Kasumi-1 (cell line): Measurements from ENCODE around the gene KRTAP10-12.
"Not testable (repeated sequence)": the region's sequence is repeated elsewhere in the genome, so short reads cannot be mapped to it uniquely, and the experiment has no call there.

Source experiments
- DNase-seq, 2 experiments: peaks; one replicate each; lab custom pipeline; 2025; lab: John Stamatoyannopoulos, UW

Gene KRTAP10-12, protein sequence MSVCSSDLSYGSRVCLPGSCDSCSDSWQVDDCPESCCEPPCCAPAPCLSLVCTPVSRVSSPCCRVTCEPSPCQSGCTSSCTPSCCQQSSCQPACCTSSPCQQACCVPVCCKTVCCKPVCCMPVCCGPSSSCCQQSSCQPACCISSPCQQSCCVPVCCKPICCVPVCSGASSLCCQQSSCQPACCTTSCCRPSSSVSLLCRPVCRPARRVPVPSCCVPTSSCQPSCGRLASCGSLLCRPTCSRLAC

DNA sequence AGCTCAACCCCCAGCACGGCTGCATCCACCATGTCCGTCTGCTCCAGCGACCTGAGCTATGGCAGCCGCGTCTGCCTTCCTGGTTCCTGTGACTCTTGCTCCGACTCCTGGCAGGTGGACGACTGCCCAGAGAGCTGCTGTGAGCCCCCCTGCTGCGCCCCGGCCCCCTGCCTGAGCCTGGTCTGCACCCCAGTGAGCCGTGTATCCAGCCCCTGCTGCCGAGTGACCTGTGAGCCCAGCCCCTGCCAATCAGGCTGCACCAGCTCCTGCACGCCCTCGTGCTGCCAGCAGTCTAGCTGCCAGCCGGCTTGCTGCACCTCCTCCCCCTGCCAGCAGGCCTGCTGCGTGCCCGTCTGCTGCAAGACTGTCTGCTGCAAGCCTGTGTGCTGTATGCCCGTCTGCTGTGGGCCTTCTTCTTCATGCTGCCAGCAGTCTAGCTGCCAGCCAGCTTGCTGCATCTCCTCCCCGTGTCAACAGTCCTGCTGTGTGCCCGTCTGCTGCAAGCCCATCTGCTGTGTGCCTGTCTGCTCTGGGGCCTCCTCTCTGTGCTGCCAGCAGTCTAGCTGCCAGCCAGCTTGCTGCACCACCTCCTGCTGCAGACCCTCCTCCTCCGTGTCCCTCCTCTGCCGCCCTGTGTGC lies at the start of gene KRTAP10-12:
Gene KRTAP10-12, plus strand, starts transcription at position 1 of the 639 bp plus-strand sequence. Its CDS starts 30 bp downstream, at position 31.
- DNase-seq = not testable (repeated sequence)

DNA sequence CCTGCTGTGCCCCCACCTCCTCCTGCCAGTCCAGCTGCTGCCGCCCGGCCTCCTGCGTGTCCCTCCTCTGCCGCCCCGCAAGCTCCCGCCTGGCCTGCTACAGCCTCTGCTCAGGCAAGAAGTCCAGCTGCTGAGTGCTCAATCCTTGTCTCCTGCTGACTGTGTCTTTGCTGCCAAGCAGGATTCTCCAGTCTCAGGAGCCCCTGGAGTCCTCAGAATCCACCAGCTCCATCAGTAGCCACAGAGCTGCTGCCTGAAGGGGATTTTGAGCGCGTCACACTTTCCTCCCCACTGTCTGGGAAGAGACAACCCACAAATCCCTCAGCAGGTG lies 49.8 kb upstream of the KRTAP10-12 start:
- no peak for DNase-seq

DNA sequence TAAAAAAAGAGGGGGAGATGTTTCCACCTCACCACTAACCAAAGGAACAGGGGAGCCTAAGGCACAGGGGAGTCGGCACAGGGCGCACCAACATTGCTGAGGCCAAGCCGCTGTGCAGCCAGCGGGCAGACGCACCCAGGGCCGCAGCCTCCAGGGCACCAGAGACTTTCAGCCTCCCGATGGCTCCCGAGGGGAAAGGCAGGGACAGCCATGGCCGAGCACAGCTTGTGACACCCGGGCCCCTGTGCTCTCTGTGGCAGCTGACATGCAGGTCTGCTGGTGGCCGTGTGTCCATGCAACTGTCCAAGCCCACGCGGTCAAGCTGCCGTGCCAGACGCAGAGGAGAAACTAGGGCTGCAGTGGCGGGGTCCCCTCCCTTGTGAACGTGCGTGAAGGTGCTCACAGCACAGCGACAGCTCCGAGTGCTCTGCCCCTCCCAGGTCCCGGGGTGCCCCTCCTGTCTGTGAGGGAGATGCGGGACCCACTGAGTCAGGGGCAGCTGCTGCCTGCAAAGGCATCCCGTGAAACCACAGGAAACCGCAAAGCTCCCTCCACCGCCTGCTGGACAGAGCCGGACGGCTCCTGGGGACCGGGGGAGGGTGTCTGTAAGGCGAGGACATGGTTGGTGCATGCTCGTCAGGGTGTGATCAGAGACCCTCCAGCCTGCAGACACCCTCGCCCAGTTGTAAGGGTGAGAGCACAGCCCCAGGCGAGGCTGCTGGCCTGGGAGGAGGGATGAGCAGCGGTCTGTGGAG lies 48.2 kb upstream of the KRTAP10-12 start:
- no peak for DNase-seq

DNA sequence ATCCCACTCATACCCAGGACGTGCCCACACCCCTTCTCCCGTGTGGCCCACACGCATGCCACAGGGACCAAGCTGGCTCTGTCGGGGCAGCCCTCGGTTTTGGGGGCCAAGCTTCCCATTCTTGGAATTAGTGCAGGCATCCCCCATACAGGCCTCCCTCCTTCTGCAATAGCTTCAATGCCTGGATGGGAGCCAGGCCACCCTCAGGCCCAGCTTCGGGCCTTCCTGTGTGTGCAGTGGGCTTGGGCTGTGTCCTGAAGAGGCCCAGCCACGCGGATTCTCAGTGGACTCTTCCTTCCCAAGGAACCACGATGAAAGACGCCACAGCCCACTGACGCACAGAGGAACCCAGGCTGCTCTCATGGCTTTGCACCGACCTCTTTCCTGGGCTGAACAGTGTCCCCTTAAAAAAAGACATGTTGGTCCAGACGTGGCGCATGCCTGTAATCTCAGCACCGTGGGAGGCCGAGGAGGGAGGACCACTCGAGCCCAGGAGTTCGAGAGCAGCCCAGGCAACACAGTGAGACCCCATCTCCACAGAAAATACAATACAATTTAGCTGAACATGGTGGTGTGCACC lies 47.4 kb upstream of the KRTAP10-12 start:
- DNase-seq = no peak

DNA sequence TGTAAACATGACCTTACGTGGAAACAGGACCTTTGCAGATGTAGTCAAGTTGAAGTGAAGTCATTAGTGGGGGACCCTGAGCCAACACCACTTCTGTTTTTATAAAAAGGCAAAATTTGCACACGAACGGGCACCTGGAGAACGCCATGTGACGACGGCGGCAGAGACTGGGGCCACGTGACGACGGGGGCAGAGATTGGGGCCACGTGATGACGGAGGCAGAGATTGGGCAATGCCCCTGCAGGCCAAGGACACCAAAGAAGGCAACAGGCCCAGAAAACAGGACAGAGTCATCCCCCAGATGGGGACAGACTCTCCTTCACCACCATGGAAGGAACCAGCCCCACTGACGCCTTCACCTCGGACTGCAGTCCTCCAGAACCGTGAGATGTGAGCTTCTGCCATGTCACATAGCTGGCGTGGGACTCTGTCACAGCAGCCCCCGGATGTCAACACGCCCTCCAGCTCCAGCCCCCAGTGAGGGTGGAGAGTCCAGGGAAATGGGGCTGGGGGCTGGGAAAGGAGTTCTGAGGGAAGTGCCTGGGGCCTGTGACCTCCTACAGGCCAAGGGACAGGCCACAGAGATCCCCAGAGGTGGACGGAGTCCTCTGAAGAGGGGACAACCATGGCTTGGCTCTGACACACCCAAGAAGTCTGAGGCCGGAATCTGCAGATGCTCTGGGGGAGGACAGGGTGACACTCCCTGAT lies 46.6 kb upstream of the KRTAP10-12 start:
- no peak for DNase-seq

DNA sequence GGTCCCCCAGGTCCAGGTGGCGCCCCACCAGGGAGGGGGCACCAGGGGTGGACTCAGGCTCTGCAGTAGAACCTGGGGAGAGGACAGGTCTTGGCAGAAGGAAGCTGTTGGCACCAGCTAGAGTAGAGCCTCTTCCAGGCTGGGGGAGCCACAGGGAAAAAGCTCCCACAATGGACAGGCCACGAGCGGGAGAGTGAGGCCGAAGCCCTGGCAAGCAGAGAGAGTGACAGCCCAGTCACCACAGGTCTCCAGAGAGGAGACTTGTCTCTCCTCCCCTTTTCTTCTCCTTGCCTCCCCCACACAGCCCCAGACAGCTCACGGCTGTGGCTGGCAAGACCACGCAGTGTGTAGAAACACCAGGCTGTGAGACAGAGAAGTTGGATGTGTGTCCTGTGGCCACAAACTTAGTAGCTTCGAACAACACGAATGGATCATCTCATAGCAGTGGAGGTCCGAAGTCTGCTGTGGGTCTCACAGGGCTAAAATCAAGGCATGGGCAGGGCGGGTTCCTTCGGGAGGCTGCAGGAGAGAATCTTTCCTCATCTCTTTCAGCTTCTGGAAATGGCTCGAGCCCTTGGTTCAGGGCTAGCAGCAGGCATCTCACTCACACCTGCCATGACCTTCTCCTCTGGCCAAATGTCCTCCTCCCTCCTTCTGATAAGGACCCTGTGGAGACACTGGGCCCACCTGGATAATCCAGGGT lies 45.8 kb upstream of the KRTAP10-12 start:
- no peak for DNase-seq

DNA sequence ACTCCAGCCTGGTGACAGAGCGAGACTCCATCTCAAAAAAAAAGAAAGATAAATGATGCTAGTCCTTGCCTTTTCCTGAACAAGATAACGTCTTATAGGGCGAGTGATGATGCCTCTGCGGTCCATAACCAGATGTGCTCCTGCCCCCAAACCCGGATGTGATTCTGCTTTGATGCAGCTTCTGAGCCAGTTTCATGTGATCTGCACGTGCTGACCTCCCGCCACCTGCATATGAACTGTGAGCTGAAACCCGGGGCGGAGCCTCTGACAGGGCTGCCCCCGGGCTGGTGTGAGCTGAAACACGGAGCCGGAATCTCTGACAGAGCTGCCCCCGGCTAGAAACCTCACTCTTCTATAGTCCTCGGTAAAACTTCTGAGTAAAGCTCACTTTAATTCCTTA lies 43.8 kb upstream of the KRTAP10-12 start:
- no peak for DNase-seq

DNA sequence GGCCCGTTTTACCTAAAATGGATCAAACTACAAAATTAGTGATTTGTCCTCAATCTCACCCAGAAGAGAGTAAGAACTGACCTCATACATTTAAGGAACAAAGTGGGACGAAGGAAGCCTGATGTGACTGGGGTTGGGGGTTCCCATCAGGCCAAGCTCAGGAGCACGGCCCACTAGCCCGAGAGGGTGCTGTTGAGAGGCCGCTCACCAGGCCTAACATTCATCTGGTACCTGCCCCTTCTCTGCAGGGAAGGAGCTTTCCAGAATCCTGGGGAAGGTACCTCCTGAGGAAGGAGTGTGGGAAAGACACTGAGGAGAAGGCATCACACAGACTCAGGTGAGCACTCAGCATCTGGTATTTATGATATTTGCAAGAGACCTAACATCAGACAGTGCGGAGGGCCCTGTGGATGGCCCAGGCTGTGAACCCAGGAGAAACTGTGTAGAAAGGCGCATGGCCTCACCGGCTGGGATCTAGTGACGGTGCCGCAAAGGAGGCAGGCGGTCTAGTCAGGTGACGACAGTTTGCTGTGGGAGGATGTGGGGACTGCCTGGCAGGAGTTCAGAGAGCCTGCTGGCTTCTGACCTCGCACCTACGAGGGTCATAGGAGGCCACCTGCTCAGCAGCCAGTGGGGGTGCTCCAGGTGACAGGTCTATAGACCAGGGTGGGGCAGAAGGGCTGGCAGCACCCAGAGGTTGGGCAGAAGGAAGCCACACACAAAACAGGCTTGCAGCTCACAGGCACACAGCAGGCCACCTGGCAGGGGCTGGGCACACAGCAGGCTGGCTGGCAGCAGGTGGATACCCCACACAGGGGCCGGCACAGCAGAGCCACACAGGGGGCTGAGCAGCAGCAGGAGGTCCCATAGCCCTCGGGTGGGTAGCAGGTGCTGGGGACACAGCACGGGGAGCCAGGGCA lies 43.1 kb upstream of the KRTAP10-12 start:
- DNase-seq = no peak

DNA sequence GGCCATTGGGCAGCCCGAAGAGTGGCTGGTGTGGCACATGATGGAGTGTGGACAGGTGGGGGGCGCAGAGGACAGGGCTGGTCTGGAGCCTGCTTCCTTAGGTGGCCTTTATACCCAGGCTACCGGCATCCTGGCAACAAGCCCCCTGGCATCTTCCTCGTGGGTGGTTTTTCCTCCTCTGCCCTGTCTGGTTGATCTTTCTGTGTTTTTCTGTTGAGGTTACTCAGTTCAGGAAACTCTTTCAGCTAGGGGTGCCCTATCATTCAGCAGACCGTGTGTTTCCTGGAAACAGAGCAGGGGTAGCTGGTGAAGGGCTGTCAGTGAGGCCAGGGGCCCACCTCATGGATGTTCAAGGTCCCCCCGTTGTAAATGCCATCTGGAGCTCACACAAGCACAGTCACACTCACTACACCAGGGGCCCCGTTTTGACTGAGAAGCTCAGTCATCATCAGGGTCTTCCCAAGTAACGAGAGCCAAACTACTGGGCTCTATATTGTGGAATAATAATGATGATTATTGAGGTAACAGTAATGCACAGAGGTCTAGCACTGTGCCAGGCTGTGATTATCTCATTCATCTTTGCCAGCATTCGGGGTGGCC lies 42.3 kb upstream of the KRTAP10-12 start, which contains the start of gene KRTAP12-4:
Gene KRTAP12-4, minus strand, starts transcription at position 84 of the 600 bp plus-strand sequence. Its CDS starts 45 bp downstream, at position 39.
- DNase-seq = no peak

DNA sequence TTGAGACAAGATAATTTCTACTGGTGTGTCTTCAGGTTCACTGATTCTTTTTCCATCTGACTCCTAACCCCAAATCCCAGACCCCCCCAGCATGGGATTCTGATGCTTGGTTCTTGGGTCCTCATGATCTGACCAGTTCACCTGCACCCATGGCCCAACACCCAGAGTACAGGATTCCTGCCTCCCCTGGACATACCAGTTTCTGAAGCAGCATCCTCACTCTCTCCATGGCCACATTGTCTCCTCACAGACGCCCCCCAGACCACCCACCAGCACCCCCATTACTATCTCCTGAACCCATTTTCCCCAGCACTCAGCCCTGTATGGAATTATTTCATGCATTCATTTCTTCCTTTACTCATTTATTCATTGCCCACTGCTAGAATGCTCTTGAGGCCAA lies 40.1 kb upstream of the KRTAP10-12 start:
- DNase-seq = no peak

DNA sequence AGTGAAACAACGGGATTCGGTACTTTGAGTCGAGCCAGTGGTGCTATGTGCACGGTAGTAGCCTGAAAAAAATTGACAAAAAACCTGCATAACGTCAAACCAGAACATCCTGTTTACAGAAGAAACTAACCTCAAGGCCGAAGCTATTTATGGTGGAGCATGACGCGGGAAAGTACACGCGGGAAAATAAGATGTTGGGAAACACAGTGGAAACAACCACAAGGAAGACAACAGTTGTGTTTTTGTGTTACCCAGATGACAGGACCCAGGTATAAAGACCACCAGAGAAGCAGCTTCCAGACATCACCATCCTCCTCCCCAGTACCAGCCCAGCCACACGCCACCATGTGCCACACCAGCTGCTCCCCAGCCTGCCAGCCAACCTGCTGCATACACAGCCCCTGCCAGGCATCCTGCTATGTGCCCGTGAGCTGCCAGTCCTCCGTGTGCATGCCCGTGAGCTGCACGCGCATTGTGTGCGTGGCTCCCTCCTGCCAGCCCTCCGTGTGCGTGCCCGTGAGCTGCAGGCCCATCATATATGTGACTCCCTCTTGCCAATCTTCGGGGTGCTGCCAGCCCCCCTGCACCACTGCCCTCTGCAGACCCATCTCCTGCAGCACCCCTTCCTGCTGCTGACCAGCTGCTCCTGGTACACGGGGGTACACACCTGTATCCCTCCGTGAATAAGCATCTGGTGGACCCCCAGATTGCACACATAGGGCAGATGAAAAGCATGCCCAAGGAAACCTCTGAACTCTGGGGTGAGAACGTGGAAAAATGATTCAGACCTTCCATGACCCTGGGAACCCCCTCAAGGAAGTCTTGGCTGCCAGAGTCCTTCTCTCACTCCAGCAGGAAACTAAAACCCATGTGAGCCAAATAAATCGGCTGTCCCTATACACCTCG lies 39.1 kb upstream of the KRTAP10-12 start, which contains the start of gene KRTAP12-3:
Gene KRTAP12-3, plus strand, starts transcription at position 298 of the 906 bp plus-strand sequence. Its CDS starts 48 bp downstream, at position 346.
- no peak for DNase-seq

DNA sequence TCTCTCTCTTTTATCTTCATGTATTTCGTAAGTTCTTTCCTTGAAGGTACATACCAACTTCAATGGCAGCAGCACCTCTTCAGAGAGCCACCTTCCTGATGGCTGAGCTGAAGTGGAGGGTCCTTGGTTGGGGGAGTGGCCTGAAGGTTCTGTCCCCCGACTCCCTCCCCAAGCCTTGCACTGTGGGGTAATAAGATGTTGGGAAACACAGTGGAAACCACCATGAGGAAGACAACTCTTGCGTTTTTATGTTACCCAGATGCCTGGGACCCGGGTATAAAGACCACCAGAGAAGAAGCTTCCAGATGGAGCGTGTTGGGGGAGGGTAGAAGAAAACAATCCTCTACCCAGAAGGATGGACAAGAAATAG lies 38.4 kb upstream of the KRTAP10-12 start:
- DNase-seq = no peak

DNA sequence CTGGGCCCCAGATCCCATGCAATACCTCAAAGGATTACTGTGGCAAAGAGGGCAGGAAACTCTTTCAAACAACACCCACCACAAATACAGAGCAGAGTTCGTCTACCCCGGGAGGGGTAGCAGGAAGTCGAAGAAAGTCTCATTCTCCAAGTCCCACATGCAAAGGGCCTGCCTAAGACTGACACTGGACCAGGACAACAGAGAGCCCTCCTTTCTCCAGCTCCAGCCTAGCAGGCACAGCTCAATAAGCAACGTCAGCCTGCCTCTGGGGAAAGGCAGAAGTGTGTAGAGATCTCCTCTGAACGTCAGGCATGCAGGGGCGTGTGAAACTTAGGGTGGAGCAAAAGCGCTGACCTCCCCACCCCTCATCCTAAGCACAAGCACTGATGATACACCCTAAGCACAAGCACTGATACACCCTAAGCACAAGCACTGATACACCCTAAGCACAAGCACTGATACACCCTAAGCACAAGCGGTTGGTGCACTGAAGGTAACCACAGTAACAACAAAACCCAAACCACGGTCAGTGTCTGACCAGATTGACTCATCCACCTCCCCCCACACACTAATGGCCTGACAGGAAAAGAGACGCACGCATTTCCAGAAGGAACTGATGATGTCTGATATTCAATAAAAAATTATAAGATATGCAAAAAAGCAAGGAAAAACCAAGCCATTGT lies 37.9 kb upstream of the KRTAP10-12 start:
- DNase-seq = no peak

DNA sequence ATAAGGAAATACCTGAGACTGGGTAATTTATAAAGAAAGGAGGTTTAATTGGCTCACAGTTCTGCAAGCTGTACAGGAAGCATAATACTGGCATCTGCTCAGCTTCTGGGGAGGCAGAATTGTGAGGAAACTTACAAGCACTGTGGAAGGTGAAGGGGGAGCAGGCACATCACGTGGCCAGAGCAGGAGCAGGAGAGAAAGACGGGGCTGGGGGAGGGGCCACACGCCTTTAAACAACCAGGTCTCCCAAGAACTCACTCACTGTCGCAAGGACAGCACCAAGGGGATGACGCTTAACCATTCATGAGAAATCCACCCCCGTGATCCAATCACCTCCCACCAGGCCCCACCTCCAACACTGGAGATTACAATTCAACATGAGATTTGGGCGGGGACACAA lies 35.4 kb upstream of the KRTAP10-12 start:
- DNase-seq = not testable (repeated sequence)

DNA sequence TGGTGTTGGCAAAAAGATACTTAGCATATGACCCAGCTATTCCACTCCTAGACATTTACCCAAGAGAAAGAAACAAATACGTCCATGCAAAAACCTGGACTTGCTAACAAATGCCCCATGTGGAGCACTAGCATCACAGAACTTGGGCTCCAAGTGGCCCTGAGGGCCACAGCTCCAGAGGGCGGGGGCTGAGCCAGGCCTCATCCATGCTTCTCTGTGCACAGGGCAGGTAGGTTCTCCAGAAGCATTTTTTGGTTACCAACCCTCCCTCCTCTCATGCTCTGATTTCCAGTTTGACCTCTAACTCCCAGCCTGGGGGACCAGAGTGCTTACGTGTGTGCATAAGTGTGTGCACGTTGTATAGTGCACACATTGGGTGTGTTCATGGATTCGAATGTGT lies 32.3 kb upstream of the KRTAP10-12 start:
- no peak for DNase-seq

DNA sequence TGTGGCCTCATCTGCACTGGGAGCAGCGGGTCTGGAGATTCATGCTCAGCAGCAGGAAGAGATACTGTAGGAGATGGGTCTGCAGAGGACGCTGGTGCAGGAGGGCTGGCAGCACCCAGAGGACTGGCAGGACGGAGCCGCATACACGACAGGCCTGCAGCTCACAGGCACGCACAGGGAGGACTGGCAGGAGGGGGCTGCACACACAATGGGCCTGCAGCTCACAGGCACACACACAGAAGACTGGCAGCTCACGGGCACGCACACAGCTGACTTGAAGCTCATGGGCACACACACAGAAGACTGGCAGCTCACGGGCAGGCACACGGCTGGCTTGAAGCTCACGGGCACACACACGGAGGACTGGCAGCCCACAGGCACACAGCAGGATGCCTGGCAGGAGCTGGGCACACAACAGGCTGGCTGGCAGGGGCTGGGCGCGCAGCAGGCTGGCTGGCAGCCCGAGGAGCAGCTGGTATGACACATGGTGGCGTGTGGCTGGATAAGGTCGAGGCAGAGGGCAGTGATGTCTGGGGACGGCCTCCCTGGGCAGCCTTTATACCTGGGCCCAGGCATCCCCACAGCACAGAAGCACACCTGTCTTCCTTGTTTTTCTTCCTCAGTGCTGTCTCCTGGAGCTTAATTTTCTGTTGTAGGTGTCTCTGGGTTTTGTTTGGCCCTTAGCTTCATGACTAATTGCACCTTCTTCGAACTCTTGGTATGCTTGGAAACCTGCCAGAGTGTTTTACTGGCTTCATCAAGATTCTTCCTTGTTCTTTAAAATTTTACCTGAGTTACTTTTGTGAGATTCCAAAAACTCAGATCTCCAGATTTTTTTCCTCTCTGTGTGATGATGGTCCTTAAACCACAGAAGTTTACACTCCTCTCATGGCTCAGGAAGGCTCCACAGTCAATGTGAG lies 30.3 kb upstream of the KRTAP10-12 start, which contains the start of gene KRTAP12-2:
Gene KRTAP12-2, minus strand, starts transcription at position 527 of the 920 bp plus-strand sequence. Its CDS starts 41 bp downstream, at position 486.
- no peak for DNase-seq

DNA sequence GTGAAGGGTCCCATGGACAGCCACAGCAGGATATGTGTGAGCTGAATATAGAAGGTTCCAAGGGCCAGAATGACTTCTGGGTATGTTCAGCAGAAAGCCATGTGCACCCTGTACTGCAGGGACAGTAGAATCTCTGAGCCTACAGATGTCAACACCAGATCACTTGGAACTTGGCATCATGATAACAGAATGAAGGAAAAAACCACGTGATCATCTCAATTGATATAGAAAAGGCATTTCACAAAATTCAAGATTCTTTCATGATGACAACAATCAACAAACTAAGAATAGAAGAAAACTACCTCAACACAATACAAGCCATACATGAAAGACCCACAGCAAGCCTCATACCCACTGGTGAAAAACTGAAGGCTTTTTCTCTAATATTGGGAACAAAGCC lies 29.4 kb upstream of the KRTAP10-12 start:
- no peak for DNase-seq
